Stimulated activated CD8-positive, alpha-beta memory T cell treated with anti-CD3 and anti-CD28 coated beads, Interleukin-2, amount 100 ng/mL, for 48 hours (primary cell): ENCODE data around the gene GAD1.

ENCODE experiments used
- DNase-seq, 2 donors: peaks; one replicate each; pipeline ENCODE4 v3.0.0-alpha.2; 2020; ENCODE audit warnings: low read depth in 2 of 2

Gene GAD1

GRCh38 chr2:170846314-170846713, 29.6 kb downstream of the GAD1 start:
- no peak for DNase-seq

DNA sequence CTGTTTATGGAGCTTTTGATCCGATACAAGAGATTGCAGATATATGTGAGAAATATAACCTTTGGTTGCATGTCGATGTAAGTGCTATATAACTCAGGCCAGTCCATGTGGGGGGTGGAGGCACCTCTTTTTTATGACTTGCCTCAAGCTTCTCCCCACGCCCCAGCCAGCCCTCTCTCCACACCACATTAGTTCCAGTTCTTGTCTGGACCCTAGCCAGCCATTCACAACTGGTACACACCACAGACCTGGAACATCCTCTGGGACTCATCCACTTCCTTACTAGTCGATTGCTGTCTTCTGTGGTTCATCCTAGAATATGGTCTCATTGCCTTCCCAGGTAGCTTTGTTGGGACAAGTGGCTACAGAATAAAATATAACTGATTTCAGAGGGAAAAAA, 31.0 kb downstream of the GAD1 start:
- DNase-seq, result no peak

DNA sequence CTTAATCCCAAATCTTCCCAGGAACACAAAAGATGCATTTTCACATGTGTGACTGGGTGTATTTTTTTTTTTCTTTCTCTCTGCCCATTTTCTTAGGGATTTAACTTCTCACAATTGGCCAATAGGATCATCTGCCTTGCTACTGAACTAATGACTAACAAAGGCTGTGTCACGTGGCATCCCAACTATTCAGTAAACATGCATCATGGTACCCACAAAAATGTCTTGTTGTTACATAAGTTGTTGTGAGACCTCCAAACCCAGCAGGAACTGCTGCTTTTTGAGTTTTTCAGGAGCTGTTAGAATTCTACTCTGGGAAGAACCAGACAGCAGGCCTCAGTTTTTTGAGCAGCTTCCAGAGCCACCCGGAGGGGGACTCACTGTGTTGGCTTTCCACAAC, 31.9 kb downstream of the GAD1 start:
- no peak for DNase-seq

GRCh38 chr2:170850251-170850650, 33.6 kb downstream of the GAD1 start:
- no peak for DNase-seq

GRCh38 chr2:170851635-170852034, 34.9 kb downstream of the GAD1 start:
- DNase-seq, result no peak

DNA sequence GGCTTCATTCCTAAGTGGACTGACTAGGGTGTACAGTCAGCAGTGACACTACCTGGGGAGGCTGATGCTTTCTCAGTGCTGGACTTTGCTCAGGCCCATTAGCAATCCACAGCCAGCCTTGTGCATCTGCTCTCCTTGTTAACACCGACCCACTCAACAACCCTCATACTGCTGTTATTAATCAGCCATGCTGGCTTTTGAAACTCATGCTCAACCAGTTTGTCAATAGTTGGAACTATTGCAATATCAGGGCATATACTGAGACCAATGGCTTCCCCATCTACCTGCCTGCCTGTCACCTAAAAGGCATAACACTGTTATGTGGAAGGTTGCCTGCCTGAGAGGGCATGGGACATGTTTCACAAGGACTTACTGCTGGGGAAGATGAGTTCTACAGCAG, 39.4 kb downstream of the GAD1 start:
- DNase-seq, result no peak

- DNase-seq, result no peak
Observed at GRCh38 chr2:170862286-170862902, 45.7 kb downstream of the GAD1 start.

- no peak for DNase-seq
Observed at GRCh38 chr2:170863087-170863486, 46.4 kb downstream of the GAD1 start.

DNA sequence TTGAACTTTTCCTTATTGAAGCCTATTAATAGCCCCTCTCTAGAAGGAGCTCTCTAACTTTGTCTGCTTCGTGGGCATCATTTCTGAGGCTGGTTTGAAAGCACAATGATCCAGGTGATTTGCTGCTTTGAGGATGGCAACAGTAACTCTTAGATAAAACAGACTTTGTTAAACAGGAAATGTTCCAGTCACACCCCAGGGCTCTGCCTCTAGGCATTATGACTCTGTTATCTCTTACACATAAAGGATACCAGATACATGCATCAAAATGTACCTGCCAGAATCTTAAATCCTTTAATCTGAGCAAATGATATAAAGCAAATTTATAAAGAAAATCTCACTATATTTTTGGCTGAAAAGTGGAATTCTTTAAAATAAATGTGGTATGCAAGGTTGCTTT, 52.3 kb downstream of the GAD1 start:
- no peak for DNase-seq

DNA sequence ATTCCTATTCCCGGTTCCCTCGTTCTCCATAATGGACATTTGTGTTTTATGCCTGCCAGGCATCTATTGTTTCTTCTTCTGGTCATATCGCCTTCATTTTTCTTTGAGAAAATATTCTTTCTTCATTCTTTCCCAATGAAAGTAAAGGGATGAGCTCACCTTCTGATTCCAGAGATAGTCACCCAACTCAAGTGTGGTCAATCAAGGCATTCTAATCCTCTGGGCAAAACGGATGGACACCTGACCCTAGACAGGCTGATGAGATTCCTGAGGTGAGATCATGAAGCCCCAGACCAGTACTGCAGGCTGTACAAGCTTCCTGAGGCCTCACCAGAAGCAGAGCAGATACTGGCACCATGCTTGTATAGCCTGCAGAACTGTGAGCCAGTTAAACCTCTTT, 52.8 kb downstream of the GAD1 start:
- DNase-seq, result no peak

GRCh38 chr2:170873035-170873692, 56.5 kb downstream of the GAD1 start:
- DNase-seq, result peak; percentile 61 to 72

- DNase-seq, result no peak
Observed at GRCh38 chr2:170878066-170878465, 61.4 kb downstream of the GAD1 start.

- DNase-seq, result no peak
Observed at GRCh38 chr2:170878505-170878904, 61.8 kb downstream of the GAD1 start.

DNA sequence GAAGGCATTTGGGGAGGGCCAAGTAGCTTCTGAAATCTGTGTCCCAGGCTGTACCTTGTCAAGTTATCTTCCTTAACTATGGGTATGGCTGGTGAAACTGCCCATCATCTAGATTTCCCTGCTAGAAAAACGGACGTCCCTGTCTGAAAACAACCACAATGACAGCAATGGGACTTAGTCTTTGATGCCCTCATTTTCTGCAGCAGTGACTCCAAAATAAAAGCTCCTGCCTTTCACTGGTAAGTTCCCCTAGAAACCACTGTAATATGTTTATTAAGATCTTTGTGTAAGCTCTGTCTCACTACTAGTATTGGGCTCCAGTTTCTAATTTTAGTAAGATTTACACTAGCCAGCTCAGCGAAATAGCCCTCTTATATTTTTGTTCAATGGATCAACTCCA, 65.2 kb downstream of the GAD1 start:
- no peak for DNase-seq

GRCh38 chr2:170882758-170883157, 66.1 kb downstream of the GAD1 start:
- DNase-seq, result no peak

DNA sequence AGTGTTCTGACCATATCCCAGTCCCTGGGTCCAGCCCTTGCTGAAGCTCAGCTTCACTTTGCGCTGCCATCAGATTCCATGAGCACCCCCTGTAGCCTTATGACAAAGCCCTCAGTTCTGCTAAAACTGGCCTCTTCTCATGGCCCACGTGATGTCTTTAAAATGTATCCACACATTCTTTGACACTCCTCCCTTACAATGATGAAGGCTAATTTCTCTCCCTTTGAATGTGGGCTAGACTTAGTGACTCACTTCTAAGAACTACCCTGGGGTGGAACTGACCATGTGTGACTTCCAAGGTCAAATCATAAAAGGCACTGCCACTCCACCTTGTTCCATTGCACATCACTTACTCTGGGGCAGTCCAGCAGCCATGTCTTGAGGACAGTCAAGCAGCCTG, 67.0 kb downstream of the GAD1 start:
- DNase-seq, result no peak

DNA sequence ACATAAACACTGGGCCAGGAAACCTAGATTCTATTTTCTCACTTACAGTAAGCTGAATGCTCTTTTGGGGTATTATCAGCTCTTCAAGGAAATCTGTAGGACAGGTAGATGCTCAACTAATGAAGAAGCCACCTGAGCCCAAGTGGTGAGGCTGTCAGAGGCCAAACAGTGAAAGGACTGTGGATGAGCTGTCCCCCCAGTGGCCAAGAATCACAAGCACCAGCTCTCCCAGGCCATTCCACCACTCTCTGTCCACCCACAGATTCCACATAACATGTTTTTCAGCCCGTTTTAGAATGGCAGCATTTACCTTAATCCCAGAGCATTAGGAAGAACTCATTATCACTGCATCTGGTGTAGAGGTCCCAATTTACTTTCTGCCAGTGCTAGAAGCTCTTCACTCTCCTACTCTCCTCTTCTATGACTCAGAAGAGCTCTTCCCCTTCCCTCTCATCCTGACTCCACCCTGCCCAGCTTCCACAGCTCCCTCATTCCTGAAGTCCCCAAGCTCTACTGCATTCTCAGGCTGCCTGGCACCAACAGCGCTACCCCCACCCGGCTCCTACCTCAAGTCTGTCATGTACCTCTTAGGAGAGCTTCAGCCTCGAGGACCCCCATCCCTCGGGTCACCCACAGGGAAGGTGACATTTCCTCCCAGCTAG, 68.6 kb downstream of the GAD1 start:
- DNase-seq, result no peak

DNA sequence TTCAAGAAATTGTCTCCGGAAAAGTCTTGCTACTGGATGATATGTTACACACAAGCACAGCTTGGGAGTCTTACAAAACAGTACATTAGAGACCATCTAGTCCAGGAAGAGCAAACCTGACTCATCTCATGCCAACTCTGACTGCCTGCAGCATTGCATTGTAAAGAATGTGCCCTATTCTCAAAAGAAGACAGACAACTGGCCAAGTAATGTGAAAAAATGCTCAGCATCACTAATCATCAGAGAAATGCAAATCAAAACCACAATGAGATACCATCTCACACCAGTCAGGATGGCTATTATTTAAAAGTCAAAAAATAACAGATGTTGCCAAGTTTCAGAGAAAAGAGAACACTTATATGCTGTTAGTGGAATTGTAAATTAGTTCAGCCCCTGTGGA, 69.7 kb downstream of the GAD1 start:
- DNase-seq, result no peak

DNA sequence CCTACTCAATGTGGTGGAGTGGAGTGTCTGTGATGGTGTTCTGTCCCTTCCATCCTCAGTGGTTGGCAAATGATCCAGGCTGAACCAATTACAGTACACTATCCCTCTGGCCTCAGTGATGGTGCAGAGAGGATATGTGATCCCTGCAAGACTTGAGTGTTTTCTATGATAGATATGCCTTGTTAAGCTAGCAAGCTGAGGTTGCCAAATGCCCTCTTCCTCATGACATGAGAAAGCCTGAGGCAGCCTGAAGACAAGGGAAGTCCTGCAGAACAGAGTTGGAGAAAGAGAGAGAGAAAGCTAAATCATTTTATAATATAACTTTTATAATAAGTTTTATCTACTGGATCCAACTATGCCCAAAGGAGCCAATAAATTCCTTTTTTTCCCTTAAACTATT, 70.8 kb downstream of the GAD1 start:
- no peak for DNase-seq

GRCh38 chr2:170887896-170888295, 71.2 kb downstream of the GAD1 start:
- no peak for DNase-seq

- no peak for DNase-seq
Observed at GRCh38 chr2:170891893-170892292, 75.2 kb downstream of the GAD1 start.

GRCh38 chr2:170892391-170892951, 75.8 kb downstream of the GAD1 start:
- no peak for DNase-seq
